Naive thymus-derived CD4-positive, alpha-beta T cell (primary cell): ENCODE data around the gene FAM156B. TPM values are rescaled to one million over a fixed set of nuclear protein-coding genes. Genes with fewer than 3 reads are reported as not detected.
"Not testable (repeated sequence)": the region's sequence is repeated elsewhere in the genome, so short reads cannot be mapped to it uniquely, and the experiment has no call there.

Experiments
- ATAC-seq: fragments of 150-1000 bp; cut with Tn5 transposase; 2 replicates; pipeline ENCODE4 v1.10.0; 2021; ENCODE audit warnings: mild to moderate bottlenecking, moderate library complexity
- CTCF ChIA-PET: fragments of 350-600 bp; sonication (Branson Sonifier 250); formaldehyde crosslinking; loops from one replicate; lab custom pipeline; 2021; ENCODE audit warnings: antibody characterized with exemption; lab: Charles Lee
- POLR2A ChIA-PET: fragments of 350-600 bp; sonication (Branson Sonifier 250); formaldehyde crosslinking; loops from one replicate; lab custom pipeline; 2021; ENCODE audit warnings: antibody characterized with exemption, inconsistent platforms; lab: Charles Lee
- DNase-seq, 9 donors: peaks; one replicate each; pipeline versions ENCODE4 v3.0.0 to v3.0.0-alpha.2; 2020 to 2022; ENCODE audit warnings: mixed read lengths in 1 of 9
- H3K27ac ChIP-seq: one replicate; pipeline ENCODE4 v1.7.0; 2013; ENCODE audit warnings: mild to moderate bottlenecking, low read depth, low read length, moderate library complexity
- H3K27me3 ChIP-seq, 2 donors: one replicate each; pipeline ENCODE4 v1.7.0; 2013; ENCODE audit warnings: low read length in 2 of 2, mild to moderate bottlenecking in 2 of 2, moderate library complexity in 2 of 2; ENCODE audit not compliant: control insufficient read depth in 2 of 2, insufficient read depth in 2 of 2
- H3K36me3 ChIP-seq, 3 experiments: 1 replicate in 2 of 3; 2 replicates in 1 of 3; pipeline ENCODE4 v1.7.0; 2013; ENCODE audit warnings: low read length in 3 of 3, mild to moderate bottlenecking in 3 of 3, moderate library complexity in 1 of 3; ENCODE audit not compliant: insufficient read depth in 3 of 3, control insufficient read depth in 2 of 3
- H3K4me1 ChIP-seq, 2 donors: one replicate each; pipeline ENCODE4 v1.7.0; 2013; ENCODE audit warnings: low read length in 2 of 2, mild to moderate bottlenecking in 2 of 2, moderate library complexity in 1 of 2; ENCODE audit not compliant: control insufficient read depth in 2 of 2, insufficient read depth in 2 of 2
- H3K4me3 ChIP-seq: 2 replicates; pipeline ENCODE4 v1.7.0; 2013; ENCODE audit warnings: mild to moderate bottlenecking, low read length
- H3K9me3 ChIP-seq, 3 experiments: 1 replicate in 2 of 3; 2 replicates in 1 of 3; pipeline ENCODE4 v1.7.0; 2013; ENCODE audit warnings: low read length in 3 of 3; ENCODE audit not compliant: control insufficient read depth in 2 of 3
- H3K27ac Mint-ChIP-seq, 9 donors: one replicate each; pipeline ENCODE4 v1.8.0; 2020 to 2022; ENCODE audit warnings: mixed read lengths in 9 of 9, mild to moderate bottlenecking in 8 of 9, moderate library complexity in 5 of 9, inconsistent platforms in 2 of 9
- H3K27me3 Mint-ChIP-seq, 5 donors: one replicate each; pipeline ENCODE4 v1.8.0; 2021 to 2022; ENCODE audit warnings: mixed read lengths in 5 of 5, mild to moderate bottlenecking in 1 of 5
- H3K36me3 Mint-ChIP-seq, 5 donors: one replicate each; pipeline ENCODE4 v1.8.0; 2020 to 2022; ENCODE audit warnings: mixed read lengths in 5 of 5, mild to moderate bottlenecking in 3 of 5, inconsistent platforms in 1 of 5
- H3K4me1 Mint-ChIP-seq, 7 donors: one replicate each; pipeline ENCODE4 v1.8.0; 2020 to 2022; ENCODE audit warnings: mixed read lengths in 7 of 7, mild to moderate bottlenecking in 3 of 7, inconsistent platforms in 1 of 7
- H3K4me3 Mint-ChIP-seq, 10 donors: one replicate each; pipeline ENCODE4 v1.8.0; 2020 to 2022; ENCODE audit warnings: mild to moderate bottlenecking in 10 of 10, mixed read lengths in 10 of 10, moderate library complexity in 6 of 10, inconsistent platforms in 2 of 10
- H3K9me3 Mint-ChIP-seq, 11 donors: one replicate each; pipeline ENCODE4 v1.8.0; 2020 to 2022; ENCODE audit warnings: mixed read lengths in 11 of 11, mild to moderate bottlenecking in 4 of 11, inconsistent platforms in 1 of 11, moderate library complexity in 1 of 11
- intact Hi-C, 2 donors: fragments of 100-400 bp; cut with micrococcal nuclease; formaldehyde crosslinking; loops; one replicate each; pipeline ENCODE4 v1.15.1; 2023
- polyA plus RNA-seq, 2 donors: library from polyadenylated mRNA; unstranded; fragments of 300-500 nt; fragmentation: Illumina TruSeq; gene quantifications; one replicate each; pipeline ENCODE4 v1.2.3, GENCODE V29; 2021
- total RNA-seq, 6 experiments: library from RNA in 5 of 6; stranded (reverse) in 5 of 6; gene quantifications; 1 replicate in 5 of 6; 2 replicates in 1 of 6; pipeline ENCODE4 v1.2.3 and lab custom pipeline; 2021 to 2026

Gene FAM156B
- total and polyA plus RNA-seq, 7 experiments from 2014 or later, result 7.4 to 17.3 (median 10.1) TPM

DNA sequence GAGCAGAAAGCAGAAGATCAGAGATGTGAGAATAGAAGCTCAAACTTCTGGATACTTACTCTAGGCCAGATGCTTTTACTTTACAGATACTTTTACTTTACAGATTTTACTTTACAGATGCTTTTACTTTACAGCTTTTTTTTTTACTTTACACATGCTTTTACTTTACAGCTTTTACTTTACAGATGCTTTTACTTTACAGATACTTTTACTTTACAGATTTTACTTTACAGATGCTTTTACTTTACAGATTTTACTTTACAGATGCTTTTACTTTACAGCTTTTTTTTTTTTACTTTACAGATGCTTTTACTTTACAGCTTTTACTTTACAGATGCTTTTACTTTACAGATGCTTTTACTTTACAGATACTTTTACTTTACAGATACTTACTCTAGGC, 23.3 kb upstream of the FAM156B start:
- H3K9me3 Mint-ChIP-seq, CTCF ChIA-PET, H3K4me1 ChIP-seq, H3K9me3 ChIP-seq, H3K4me3 Mint-ChIP-seq, H3K4me1 Mint-ChIP-seq, H3K27ac Mint-ChIP-seq, H3K36me3 Mint-ChIP-seq, H3K27me3 ChIP-seq, intact Hi-C loops, H3K27me3 Mint-ChIP-seq, DNase-seq, ATAC-seq, H3K27ac ChIP-seq, H3K36me3 ChIP-seq, H3K4me3 ChIP-seq: not testable (repeated sequence)
- POLR2A ChIA-PET, result interaction anchor here (0.6 kb wide), 1 partner anchor 59 kb away, joined by 5 read pairs; no protein-coding TSS in a partner anchor

DNA sequence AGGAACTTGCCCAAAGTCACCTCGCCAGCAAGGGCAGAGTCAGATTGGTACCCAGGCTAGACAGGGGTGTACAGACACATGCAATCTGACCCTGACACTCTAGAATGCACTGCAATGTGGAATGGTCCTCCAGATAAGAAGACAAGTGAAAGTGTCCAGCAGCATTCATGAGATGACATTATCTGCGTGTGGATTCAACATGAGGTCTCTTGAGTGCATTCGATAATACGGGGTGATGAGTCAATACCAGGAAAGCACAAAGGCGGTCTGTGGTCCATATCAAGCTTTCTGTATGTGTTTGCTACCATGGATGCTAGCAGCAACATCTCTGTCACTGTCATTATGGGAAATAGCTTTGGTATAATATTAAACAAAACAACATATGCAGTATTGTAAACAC, 22.5 kb upstream of the FAM156B start:
- Histone ChIP-seq H3K4me3 (no peak overlapping the region), H3K4me1 (no peaks in the 10 kb centered on the region), H3K9me3 (no peaks in the 10 kb centered on the region), H3K27ac (no peak overlapping the region), H3K36me3 (no peaks in the 10 kb centered on the region), H3K27me3 (no peaks in the 10 kb centered on the region)
- peaks cover 0 to 7% (median 0%) of the 10 kb centered on the region in 5 donors for H3K27me3 Mint-ChIP-seq
- H3K9me3 Mint-ChIP-seq, result no peaks in the 10 kb centered on the region
- no peak overlapping the region for H3K27ac Mint-ChIP-seq
- H3K36me3 Mint-ChIP-seq, result no peaks in the 10 kb centered on the region
- H3K4me1 Mint-ChIP-seq, result no peaks in the 10 kb centered on the region
- ChIA-PET CTCF (no interaction called here), POLR2A (no interaction called here)
- H3K4me3 Mint-ChIP-seq, result no peak overlapping the region
- intact Hi-C loops, result no loop called here
- DNase-seq (no peak), ATAC-seq (no peak)

DNA sequence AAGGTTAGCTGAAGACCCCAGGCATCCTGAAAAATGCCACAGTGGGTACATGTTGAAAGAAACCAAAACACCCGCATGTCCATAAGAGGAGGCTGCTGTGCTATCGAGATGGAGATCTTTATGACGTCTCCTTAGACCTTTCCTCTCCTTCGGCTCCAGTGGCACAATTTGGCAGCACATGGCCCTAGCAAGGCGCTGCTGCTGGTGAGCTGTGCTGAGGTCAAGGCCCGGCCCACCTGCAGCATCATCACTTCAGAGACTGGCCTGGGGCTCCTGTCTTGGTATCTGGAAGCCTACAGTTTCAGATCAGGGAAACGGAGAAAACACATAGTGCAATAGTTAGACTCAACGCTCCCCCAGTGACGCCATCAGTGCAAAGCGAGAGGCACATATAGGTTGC, 21.7 kb upstream of the FAM156B start:
- H3K4me3 Mint-ChIP-seq, H3K4me3 ChIP-seq, H3K27ac ChIP-seq, H3K27me3 ChIP-seq, H3K36me3 ChIP-seq, H3K27ac Mint-ChIP-seq, H3K4me1 Mint-ChIP-seq, CTCF ChIA-PET, ATAC-seq, H3K27me3 Mint-ChIP-seq, H3K9me3 Mint-ChIP-seq, POLR2A ChIA-PET, intact Hi-C loops, H3K9me3 ChIP-seq, H3K36me3 Mint-ChIP-seq, DNase-seq, H3K4me1 ChIP-seq: not testable (repeated sequence)

DNA sequence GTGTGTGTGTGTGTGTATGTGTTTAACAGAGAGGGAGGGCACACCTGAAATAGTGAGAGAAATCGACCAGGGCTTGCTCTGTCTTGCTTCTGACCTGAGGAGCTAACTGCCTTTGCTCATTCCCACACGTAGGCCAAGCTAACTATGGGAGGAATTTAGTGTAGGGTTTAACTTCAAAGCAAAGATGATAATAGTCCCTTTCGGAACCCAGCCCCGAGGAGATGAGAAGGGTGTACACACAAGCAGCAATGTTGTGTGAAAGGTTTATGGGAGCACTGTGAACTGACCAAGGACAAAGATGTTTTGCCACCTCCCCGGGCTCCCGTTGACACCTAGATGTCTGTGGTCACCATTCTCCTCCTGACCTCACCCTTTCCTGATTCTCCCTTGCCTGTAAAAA, 20.7 kb upstream of the FAM156B start:
- DNase-seq, H3K4me1 Mint-ChIP-seq, H3K9me3 ChIP-seq, H3K27me3 Mint-ChIP-seq, H3K27ac Mint-ChIP-seq, H3K36me3 Mint-ChIP-seq, H3K4me1 ChIP-seq, H3K27ac ChIP-seq, H3K36me3 ChIP-seq, ATAC-seq, H3K4me3 ChIP-seq, intact Hi-C loops, H3K9me3 Mint-ChIP-seq, H3K27me3 ChIP-seq, H3K4me3 Mint-ChIP-seq, CTCF ChIA-PET: not testable (repeated sequence)
- POLR2A ChIA-PET, result interaction anchor here (0.7 kb wide), 1 partner anchor 118 kb away, joined by 4 read pairs; no protein-coding TSS in a partner anchor

DNA sequence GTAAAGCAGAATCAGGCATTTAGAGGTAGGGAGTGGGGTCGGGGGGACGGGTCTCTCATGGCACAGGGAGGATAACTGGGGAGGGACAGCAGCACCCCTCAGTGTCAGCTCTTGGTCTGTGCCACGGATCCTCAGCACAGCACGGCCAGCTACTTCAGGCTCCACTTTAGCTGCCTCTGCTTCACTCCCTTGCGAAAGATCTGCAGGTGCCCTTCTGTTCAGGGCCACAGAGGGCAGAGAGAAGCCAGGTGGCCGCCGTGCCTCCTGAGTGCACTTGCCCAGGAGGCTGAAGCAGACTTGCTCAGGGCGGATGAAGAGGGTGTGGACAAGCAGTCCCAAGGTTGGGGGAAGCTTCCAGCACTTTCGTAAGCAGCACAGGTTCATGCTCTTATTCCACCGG, 9.7 kb upstream of the FAM156B start:
- DNase-seq, H3K4me3 Mint-ChIP-seq, H3K27ac ChIP-seq, H3K9me3 Mint-ChIP-seq, H3K27ac Mint-ChIP-seq, H3K9me3 ChIP-seq, H3K4me1 ChIP-seq, intact Hi-C loops, POLR2A ChIA-PET, H3K4me1 Mint-ChIP-seq, H3K4me3 ChIP-seq, H3K27me3 Mint-ChIP-seq, H3K27me3 ChIP-seq, H3K36me3 Mint-ChIP-seq, ATAC-seq, CTCF ChIA-PET, H3K36me3 ChIP-seq: not testable (repeated sequence)

DNA sequence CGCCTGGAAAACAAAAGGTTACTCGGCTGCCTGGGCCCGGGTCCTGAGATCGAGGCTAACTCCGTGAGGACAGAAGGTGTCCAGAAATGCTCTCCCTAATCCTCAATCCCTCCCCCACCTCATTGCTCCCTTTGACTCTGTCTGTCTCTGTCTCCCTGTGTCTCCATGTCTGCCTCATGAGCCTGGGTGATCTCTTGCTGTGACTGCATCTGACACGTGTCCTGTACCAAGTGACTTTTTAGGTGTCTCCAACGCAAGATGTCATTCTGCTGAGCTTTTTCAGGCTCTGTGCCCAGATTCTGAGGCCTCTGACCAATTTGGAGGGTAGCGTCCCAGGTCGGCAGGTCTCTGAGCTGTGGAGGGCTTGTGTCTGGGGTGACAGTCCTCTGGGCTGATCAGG, 9.0 kb upstream of the FAM156B start:
- H3K4me3 Mint-ChIP-seq, DNase-seq, POLR2A ChIA-PET, H3K4me1 Mint-ChIP-seq, CTCF ChIA-PET, H3K27me3 Mint-ChIP-seq, H3K27me3 ChIP-seq, H3K27ac ChIP-seq, H3K27ac Mint-ChIP-seq, H3K36me3 ChIP-seq, H3K4me3 ChIP-seq, H3K36me3 Mint-ChIP-seq, H3K4me1 ChIP-seq, H3K9me3 ChIP-seq, H3K9me3 Mint-ChIP-seq, intact Hi-C loops, ATAC-seq: not testable (repeated sequence)

DNA sequence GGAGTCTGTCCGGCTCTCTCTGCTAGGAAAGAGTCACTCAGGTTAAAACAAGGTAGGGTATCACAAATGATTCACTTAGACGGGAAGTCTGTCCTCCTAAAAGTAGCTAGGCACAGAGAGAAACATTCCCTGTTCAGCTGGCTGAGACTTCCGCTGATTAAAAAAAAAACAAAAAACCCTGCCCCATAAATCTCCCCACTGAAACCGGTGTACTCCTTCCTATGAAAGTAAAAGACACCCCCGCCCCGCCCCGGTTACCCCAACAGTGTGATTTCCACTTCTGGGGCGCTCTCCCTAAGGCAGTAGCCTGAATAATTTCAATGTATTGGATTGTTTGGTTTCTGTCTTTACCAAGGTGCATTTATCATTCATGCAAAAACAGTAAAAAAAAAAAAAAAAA, 692 bp upstream of the FAM156B start:
- DNase-seq, H3K27me3 ChIP-seq, CTCF ChIA-PET, H3K4me1 ChIP-seq, ATAC-seq, H3K9me3 Mint-ChIP-seq, H3K4me3 ChIP-seq, H3K27ac ChIP-seq, H3K27me3 Mint-ChIP-seq, H3K9me3 ChIP-seq, H3K36me3 Mint-ChIP-seq, H3K36me3 ChIP-seq, H3K27ac Mint-ChIP-seq, H3K4me1 Mint-ChIP-seq, POLR2A ChIA-PET, intact Hi-C loops, H3K4me3 Mint-ChIP-seq: not testable (repeated sequence)
